ENCODE results near the gene RHOT2.

GRCh38 chr16:694863-695354 lies 27.0 kb downstream of the RHOT2 start:
- no peak for TF ChIP-seq CTCF (conservative IDR thresholded peaks at IDR 0.05)
- TF ChIP-seq EZH2 (IDR thresholded peaks at IDR 0.05; ENCODE audit: low read depth), result no peak

Data from PC-9 (cell line).